Smooth muscle cell (in vitro differentiated cells): ENCODE results near the gene TMC1. TPM values are rescaled to one million over a fixed set of nuclear protein-coding genes. Genes with fewer than 3 reads are reported as not detected.

Experiments
- DNase-seq: peaks from one replicate; lab custom pipeline; 2025; ENCODE audit not compliant: unreplicated experiment; lab: John Stamatoyannopoulos, UW
- H2AFZ ChIP-seq: fragments of 200-600 bp; sonication (generic); 2 replicates; pipeline ENCODE4 v1.6.0; 2016; ENCODE audit warnings: antibody characterized with exemption, low read depth, mild to moderate bottlenecking
- H3F3A ChIP-seq: fragments of 200-600 bp; sonication (generic); 2 replicates; pipeline ENCODE4 v1.6.0; 2017; ENCODE audit warnings: antibody characterized with exemption, low read depth
- H3K27ac ChIP-seq: fragments of 200-600 bp; sonication (generic); 2 replicates; pipeline ENCODE4 v1.5.1; 2016; ENCODE audit warnings: low read depth, mild to moderate bottlenecking
- H3K27me3 ChIP-seq: fragments of 200-600 bp; sonication (generic); 2 replicates; pipeline ENCODE4 v1.6.1; 2016; ENCODE audit warnings: low read depth, mild to moderate bottlenecking
- H3K36me3 ChIP-seq: fragments of 200-600 bp; sonication (generic); 2 replicates; pipeline ENCODE4 v1.5.1; 2016; ENCODE audit warnings: low read depth
- H3K4me1 ChIP-seq: fragments of 200-600 bp; sonication (generic); 2 replicates; pipeline ENCODE4 v1.5.1; 2016; ENCODE audit warnings: low read depth
- H3K4me2 ChIP-seq: fragments of 200-600 bp; sonication (generic); 2 replicates; pipeline ENCODE4 v1.6.0; 2016; ENCODE audit warnings: mild to moderate bottlenecking
- H3K4me3 ChIP-seq: fragments of 200-600 bp; sonication (generic); 2 replicates; pipeline ENCODE4 v1.5.1; 2016; ENCODE audit warnings: mild to moderate bottlenecking
- H3K79me2 ChIP-seq: fragments of 200-600 bp; sonication (generic); 2 replicates; pipeline ENCODE4 v1.6.0; 2016; ENCODE audit warnings: low read depth, mild to moderate bottlenecking
- H3K9ac ChIP-seq: fragments of 200-600 bp; sonication (generic); 2 replicates; pipeline ENCODE4 v1.6.0; 2016; ENCODE audit warnings: low read depth
- H3K9me3 ChIP-seq: fragments of 200-600 bp; sonication (generic); replicated peaks from 2 replicates; pipeline ENCODE4 v1.5.1; 2016; ENCODE audit warnings: low read depth
- H4K20me1 ChIP-seq: fragments of 200-600 bp; sonication (generic); 2 replicates; pipeline ENCODE4 v1.6.0; 2016; ENCODE audit warnings: low read depth
- CTCF ChIP-seq: fragments of 200-600 bp; sonication (generic); IDR thresholded peaks from 2 replicates; pipeline ENCODE4 v1.5.1; 2017; ENCODE audit warnings: borderline replicate concordance, mild to moderate bottlenecking, antibody characterized with exemption; ENCODE audit not compliant: insufficient read depth, poor library complexity, severe bottlenecking
- WGBS: methylation state at CpG from one replicate; pipeline ENCODE4 v1.1.7; 2016; ENCODE audit warnings: low lambda C conversion rate; 5-methylcytosine and 5-hydroxymethylcytosine counted together
- polyA plus RNA-seq: library from polyadenylated mRNA; unstranded; fragments of >200 nt; fragmentation: Nextera tagmentation; extraction: Ambion mirVana; gene quantifications from 2 replicates; pipeline ENCODE4 v1.2.1, GENCODE V29; 2016
- total RNA-seq: library from RNA; depleted of rRNA; stranded (reverse); fragments of >200 nt; gene quantifications from 2 replicates; pipeline ENCODE4 v1.2.3, GENCODE V29; 2014

The TMC1 gene
- total and polyA plus RNA-seq, 2 experiments from 2014 or later = not detected

- no peaks in the 10 kb centered on the region for H3K79me2 ChIP-seq
- no peak for TF ChIP-seq CTCF
- no peak for DNase-seq
- peaks cover 8% of the 10 kb centered on the region for H3K4me1 ChIP-seq
- H3K9me3 ChIP-seq = no peaks in the 10 kb centered on the region
- H3K36me3 ChIP-seq = no peaks in the 10 kb centered on the region
- peak overlapping the region; percentile 65 for H3K27ac ChIP-seq
- H3K27me3 ChIP-seq = no peaks in the 10 kb centered on the region
- peaks cover 14% of the 10 kb centered on the region for H3F3A ChIP-seq
- H3K9ac ChIP-seq = no peak overlapping the region
- no peak overlapping the region for H3K4me3 ChIP-seq
- H4K20me1 ChIP-seq = no peaks in the 10 kb centered on the region
- H3K4me2 ChIP-seq = no peak overlapping the region
- no peak overlapping the region for H2AFZ ChIP-seq
- 71% methylated on average over 4 of the region's 4 CpGs for WGBS
Measured at GRCh38 chr9:72579190-72579589, 57.8 kb downstream of the TMC1 start.

GRCh38 chr9:72579880-72580550, 58.6 kb downstream of the TMC1 start:
- no peaks in the 10 kb centered on the region for H3K9me3 ChIP-seq
- H2AFZ ChIP-seq = no peak overlapping the region
- H3K4me2 ChIP-seq = peak overlapping the region; percentile 36
- TF ChIP-seq CTCF = no peak
- 50% methylated on average over 3 of the region's 3 CpGs for WGBS
- H3K4me1 ChIP-seq = peaks cover 8% of the 10 kb centered on the region
- H3K27me3 ChIP-seq = no peaks in the 10 kb centered on the region
- no peaks in the 10 kb centered on the region for H4K20me1 ChIP-seq
- H3K79me2 ChIP-seq = no peaks in the 10 kb centered on the region
- DNase-seq = no peak
- peak overlapping the region; percentile 61 for H3K27ac ChIP-seq
- H3K9ac ChIP-seq = no peak overlapping the region
- H3F3A ChIP-seq = peaks cover 14% of the 10 kb centered on the region
- H3K4me3 ChIP-seq = no peak overlapping the region
- H3K36me3 ChIP-seq = no peaks in the 10 kb centered on the region

GRCh38 chr9:72581694-72582093, 60.3 kb downstream of the TMC1 start:
- H3K9ac ChIP-seq = no peak overlapping the region
- H3K27ac ChIP-seq = peak overlapping the region; percentile 61
- H3K27me3 ChIP-seq = no peaks in the 10 kb centered on the region
- H4K20me1 ChIP-seq = no peaks in the 10 kb centered on the region
- H3K79me2 ChIP-seq = no peaks in the 10 kb centered on the region
- no peaks in the 10 kb centered on the region for H3K36me3 ChIP-seq
- H3F3A ChIP-seq = peaks cover 14% of the 10 kb centered on the region
- no peak overlapping the region for H3K4me3 ChIP-seq
- no peak for DNase-seq
- no peaks in the 10 kb centered on the region for H3K9me3 ChIP-seq
- peaks cover 8% of the 10 kb centered on the region for H3K4me1 ChIP-seq
- 87% methylated on average over 9 of the region's 9 CpGs for WGBS
- TF ChIP-seq CTCF = no peak
- no peak overlapping the region for H2AFZ ChIP-seq
- peak overlapping the region; percentile 28 for H3K4me2 ChIP-seq

- H4K20me1 ChIP-seq = no peaks in the 10 kb centered on the region
- H3F3A ChIP-seq = peaks cover 14% of the 10 kb centered on the region
- TF ChIP-seq CTCF = no peak
- H3K27me3 ChIP-seq = no peaks in the 10 kb centered on the region
- no peaks in the 10 kb centered on the region for H3K36me3 ChIP-seq
- no peak overlapping the region for H3K4me3 ChIP-seq
- no peak overlapping the region for H3K9ac ChIP-seq
- peaks cover 8% of the 10 kb centered on the region for H3K4me1 ChIP-seq
- no peaks in the 10 kb centered on the region for H3K9me3 ChIP-seq
- no peak overlapping the region for H3K4me2 ChIP-seq
- H2AFZ ChIP-seq = no peak overlapping the region
- H3K79me2 ChIP-seq = no peaks in the 10 kb centered on the region
- no peak overlapping the region for H3K27ac ChIP-seq
- no peak for DNase-seq
Measured at GRCh38 chr9:72583370-72583769, 62.0 kb downstream of the TMC1 start.
